Fibroblast of the aortic adventitia (primary cell): ENCODE results near the gene FMNL2. TPM values are rescaled to one million over a fixed set of nuclear protein-coding genes. Genes with fewer than 3 reads are reported as not detected.
A peak's percentile ranks its signal among the peaks of the same experiment; 100 is the strongest.

Experiments
- DNase-seq: peaks from one replicate; pipeline ENCODE4 v3.0.0-alpha.2; 2010; ENCODE audit warnings: low read depth
- H3K4me3 ChIP-seq: 2 replicates; pipeline ENCODE4 v1.5.1; 2011; ENCODE audit warnings: low read depth, mild to moderate bottlenecking, control low read depth, low read length, moderate library complexity
- CTCF ChIP-seq: IDR thresholded peaks from 2 replicates; pipeline ENCODE4 v1.5.1; 2011; ENCODE audit warnings: mild to moderate bottlenecking, low read length, control low read depth, inconsistent platforms; ENCODE audit not compliant: insufficient read depth
- total RNA-seq: library from RNA; depleted of rRNA; stranded (reverse); fragments of >200 nt; gene quantifications from 2 replicates; pipeline ENCODE4 v1.2.3, GENCODE V29; 2012; ENCODE audit warnings: low replicate concordance

FMNL2 gene
- total RNA-seq, 1 donor, result 23.6 TPM

- no peak overlapping the region for H3K4me3 ChIP-seq
- no peak for TF ChIP-seq CTCF
- DNase-seq, result no peak
These were observed 288.8 kb downstream of the FMNL2 start for GRCh38 chr2:152623775-152624174.

- no peak overlapping the region for H3K4me3 ChIP-seq
- DNase-seq, result no peak
- TF ChIP-seq CTCF, result no peak
These were observed 289.8 kb downstream of the FMNL2 start for GRCh38 chr2:152624805-152625204.

GRCh38 chr2:152626911-152627339, 292.0 kb downstream of the FMNL2 start:
- TF ChIP-seq CTCF, result no peak
- H3K4me3 ChIP-seq, result no peak overlapping the region
- DNase-seq, result peak; percentile 60

- TF ChIP-seq CTCF, result peak; percentile 66
- peak; percentile 73 for DNase-seq
- no peak overlapping the region for H3K4me3 ChIP-seq
These were observed 292.5 kb downstream of the FMNL2 start for GRCh38 chr2:152627351-152627957.

- no peak overlapping the region for H3K4me3 ChIP-seq
- DNase-seq, result no peak
- no peak for TF ChIP-seq CTCF
These were observed 294.2 kb downstream of the FMNL2 start for GRCh38 chr2:152629202-152629601.

GRCh38 chr2:152630466-152630865, 295.5 kb downstream of the FMNL2 start:
- no peak for DNase-seq
- no peak for TF ChIP-seq CTCF
- H3K4me3 ChIP-seq, result no peak overlapping the region

GRCh38 chr2:152632736-152633135, 297.8 kb downstream of the FMNL2 start:
- no peak overlapping the region for H3K4me3 ChIP-seq
- DNase-seq, result no peak
- no peak for TF ChIP-seq CTCF
